ENCODE measurements around the gene RNASE7. TPM values are rescaled to one million over a fixed set of nuclear protein-coding genes. Genes with fewer than 3 reads are reported as not detected.

The RNASE7 gene
- total RNA-seq, 4 donors from 2014 or later = 10.3 to 46.9 (median 35.4) TPM

GRCh38 chr14:21070083-21070609 lies 28.0 kb downstream of the RNASE7 start, which contains the start of gene ARHGEF40:
Gene ARHGEF40, plus strand, starts transcription at chr14:21070304. Its CDS starts 93 bp downstream, at chr14:21070397.
- TF ChIP-seq, protein P1, sequence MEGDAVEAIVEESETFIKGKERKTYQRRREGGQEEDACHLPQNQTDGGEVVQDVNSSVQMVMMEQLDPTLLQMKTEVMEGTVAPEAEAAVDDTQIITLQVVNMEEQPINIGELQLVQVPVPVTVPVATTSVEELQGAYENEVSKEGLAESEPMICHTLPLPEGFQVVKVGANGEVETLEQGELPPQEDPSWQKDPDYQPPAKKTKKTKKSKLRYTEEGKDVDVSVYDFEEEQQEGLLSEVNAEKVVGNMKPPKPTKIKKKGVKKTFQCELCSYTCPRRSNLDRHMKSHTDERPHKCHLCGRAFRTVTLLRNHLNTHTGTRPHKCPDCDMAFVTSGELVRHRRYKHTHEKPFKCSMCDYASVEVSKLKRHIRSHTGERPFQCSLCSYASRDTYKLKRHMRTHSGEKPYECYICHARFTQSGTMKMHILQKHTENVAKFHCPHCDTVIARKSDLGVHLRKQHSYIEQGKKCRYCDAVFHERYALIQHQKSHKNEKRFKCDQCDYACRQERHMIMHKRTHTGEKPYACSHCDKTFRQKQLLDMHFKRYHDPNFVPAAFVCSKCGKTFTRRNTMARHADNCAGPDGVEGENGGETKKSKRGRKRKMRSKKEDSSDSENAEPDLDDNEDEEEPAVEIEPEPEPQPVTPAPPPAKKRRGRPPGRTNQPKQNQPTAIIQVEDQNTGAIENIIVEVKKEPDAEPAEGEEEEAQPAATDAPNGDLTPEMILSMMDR (IDR thresholded peaks at IDR 0.05) = no peak
- TF ChIP-seq POLR2AphosphoS5 (IDR thresholded peaks at IDR 0.05) (no peak), EP300 (IDR thresholded peaks at IDR 0.05) (no peak)
- Histone ChIP-seq H3K27ac (peak within 1 kb of the TSS; percentile 90), H3K27me3 (no peaks in the 10 kb centered on the region), H3K36me3 (peaks cover 7% of the 10 kb centered on the region), H3K9me3 (no peaks in the 10 kb centered on the region), H3K4me3 (peak within 1 kb of the TSS; percentile 88), H3K4me1 (peaks cover 42% of the 10 kb centered on the region)
- no peak for DNase-seq (ENCODE audit: low spot score in 2 of 2)
- WGBS = 4% methylated on average over 11 of the region's 63 CpGs

- no peaks in the 10 kb centered on the region for H3K27me3 ChIP-seq
- peak overlapping the region; percentile 88 for H3K4me3 ChIP-seq
- peak in 1 of 2 donors; percentile 74 for DNase-seq (ENCODE audit: low spot score in 2 of 2)
- under 1% methylated on average over 23 of the region's 23 CpGs for WGBS
- peaks cover 42% of the 10 kb centered on the region for H3K4me1 ChIP-seq
- peaks cover 12% of the 10 kb centered on the region for H3K36me3 ChIP-seq
- no peaks in the 10 kb centered on the region for H3K9me3 ChIP-seq
- peak overlapping the region; percentile 90 for H3K27ac ChIP-seq
- TF ChIP-seq EP300 (IDR thresholded peaks at IDR 0.05) = no peak
- TF ChIP-seq POLR2AphosphoS5 (IDR thresholded peaks at IDR 0.05) = no peak
- TF ChIP-seq, protein P1 (IDR thresholded peaks at IDR 0.05) = no peak
- TF ChIP-seq POLR2A (IDR thresholded peaks at IDR 0.05) = no peak
Observed at GRCh38 chr14:21070610-21071224, 28.6 kb downstream of the RNASE7 start.

DNA sequence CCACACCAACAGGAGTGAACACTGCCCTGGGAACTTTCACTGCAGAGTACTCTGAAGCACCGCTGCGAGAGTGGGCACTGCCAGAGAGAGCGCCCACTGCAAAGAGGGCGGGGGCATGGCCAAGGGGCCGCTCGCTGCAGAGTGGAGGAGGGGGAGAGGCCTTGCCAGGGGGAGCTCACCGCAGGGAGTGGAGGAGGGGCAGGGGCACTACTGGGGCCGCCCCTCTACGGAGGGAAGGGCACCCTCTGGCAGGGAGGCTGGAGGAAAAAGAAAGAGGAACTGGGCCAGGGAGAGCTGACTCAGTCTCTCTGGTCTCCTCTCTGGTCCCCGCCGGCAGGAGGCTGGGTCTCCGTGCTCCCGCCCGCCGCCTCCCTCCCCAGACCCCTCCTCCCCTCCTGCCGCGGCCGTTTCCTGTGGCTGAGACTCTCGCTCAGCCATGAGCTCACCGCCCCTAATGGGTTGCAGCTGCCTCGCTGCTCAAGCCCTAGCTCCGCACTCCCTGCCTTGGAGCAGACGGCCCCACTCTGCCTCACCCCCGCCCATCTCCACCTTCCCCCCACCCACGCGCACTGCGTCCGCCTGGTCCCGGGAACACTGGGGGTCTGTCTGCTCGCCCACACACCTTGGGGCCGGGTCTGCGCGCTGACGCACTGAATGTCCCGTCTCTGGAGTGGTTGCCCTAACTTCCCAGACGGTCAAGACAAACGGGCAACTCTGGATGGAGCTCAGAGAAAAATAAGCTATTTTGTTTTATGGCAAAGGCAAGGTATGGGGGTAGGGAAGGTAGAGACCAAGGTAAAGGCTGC lies 29.3 kb downstream of the RNASE7 start:
- peak; percentile 88 to 93 for DNase-seq (ENCODE audit: low spot score in 2 of 2)
- peaks cover 42% of the 10 kb centered on the region for H3K4me1 ChIP-seq
- TF ChIP-seq POLR2A (IDR thresholded peaks at IDR 0.05) = no peak
- TF ChIP-seq POLR2AphosphoS5 (IDR thresholded peaks at IDR 0.05) = no peak
- TF ChIP-seq, protein P1 (IDR thresholded peaks at IDR 0.05) = no peak
- TF ChIP-seq EP300 (IDR thresholded peaks at IDR 0.05) = no peak
- H3K27me3 ChIP-seq = no peaks in the 10 kb centered on the region
- peak overlapping the region; percentile 90 for H3K27ac ChIP-seq
- 1% methylated on average over 23 of the region's 37 CpGs for WGBS
- H3K9me3 ChIP-seq = no peaks in the 10 kb centered on the region
- H3K36me3 ChIP-seq = peaks cover 19% of the 10 kb centered on the region
- peak overlapping the region; percentile 88 for H3K4me3 ChIP-seq

GRCh38 chr14:21072031-21072473 lies 29.9 kb downstream of the RNASE7 start:
- Histone ChIP-seq H3K9me3 (no peaks in the 10 kb centered on the region), H3K36me3 (peaks cover 24% of the 10 kb centered on the region), H3K4me3 (peak overlapping the region; percentile 88), H3K27ac (peak overlapping the region; percentile 90), H3K4me1 (peaks cover 42% of the 10 kb centered on the region), H3K27me3 (no peaks in the 10 kb centered on the region)
- TF ChIP-seq POLR2AphosphoS5 (IDR thresholded peaks at IDR 0.05) (no peak), EP300 (IDR thresholded peaks at IDR 0.05) (no peak), POLR2A (IDR thresholded peaks at IDR 0.05) (no peak)
- TF ChIP-seq, protein P1 (IDR thresholded peaks at IDR 0.05) = no peak
- DNase-seq (ENCODE audit: low spot score in 2 of 2) = no peak
- WGBS = 39% methylated on average over 4 of the region's 4 CpGs

Measured in suprapubic skin (tissue), 4 donors.